H1 (cell line): ENCODE measurements around the gene MCOLN3. TPM values are rescaled to one million over a fixed set of nuclear protein-coding genes. Genes with fewer than 3 reads are reported as not detected.

ENCODE experiments used
- CTCF ChIA-PET: fragments of 300-600 bp; sonication (Branson Sonifier 250); formaldehyde crosslinking; loops from one replicate; lab custom pipeline; 2021; ENCODE audit not compliant: partially characterized antibody; lab: Charles Lee
- POLR2A ChIA-PET: fragments of 300-600 bp; sonication (Branson Sonifier 250); formaldehyde crosslinking; loops from one replicate; lab custom pipeline; 2021; ENCODE audit warnings: inconsistent platforms; ENCODE audit not compliant: partially characterized antibody; lab: Charles Lee
- DNase-seq, 2 experiments: peaks; one replicate each; pipeline versions ENCODE4 v3.0.0 to v3.0.0-alpha.2; 2010 to 2022; ENCODE audit warnings: low spot score in 2 of 2, low read depth in 1 of 2, mixed read lengths in 1 of 2
- FAIRE-seq: peaks from 2 replicates; lab custom pipeline; 2011; peaks lifted over from hg19 to GRCh38; lab: Jason Lieb, UNC
- H2AFZ ChIP-seq: 2 replicates; pipeline ENCODE4 v1.8.1; 2012; ENCODE audit warnings: low read length, inconsistent platforms
- H2AK5ac ChIP-seq: 2 replicates; pipeline ENCODE4 v1.6.1; 2013; ENCODE audit warnings: low read depth, low read length
- H2BK120ac ChIP-seq: replicated peaks from 2 replicates; pipeline ENCODE3; 2013; ENCODE audit warnings: low read depth, low read length, inconsistent platforms
- H2BK12ac ChIP-seq: 2 replicates; pipeline ENCODE4 v1.6.1; 2013; ENCODE audit warnings: low read depth, low read length
- H2BK15ac ChIP-seq: 2 replicates; pipeline ENCODE4 v1.6.1; 2013; ENCODE audit warnings: low read length
- H2BK20ac ChIP-seq: 2 replicates; pipeline ENCODE4 v1.6.1; 2013; ENCODE audit warnings: low read length
- H2BK5ac ChIP-seq: 2 replicates; pipeline ENCODE4 v1.6.1; 2013; ENCODE audit warnings: low read depth, low read length
- H3K14ac ChIP-seq: 2 replicates; pipeline ENCODE4 v1.6.1; 2013; ENCODE audit warnings: inconsistent platforms; ENCODE audit not compliant: insufficient read length
- H3K18ac ChIP-seq: 2 replicates; pipeline ENCODE4 v1.6.1; 2013; ENCODE audit warnings: low read length; ENCODE audit errors: extremely low read depth
- H3K23ac ChIP-seq: 2 replicates; pipeline ENCODE4 v1.6.1; 2013; ENCODE audit warnings: inconsistent platforms; ENCODE audit not compliant: insufficient read length
- H3K23me2 ChIP-seq: 2 replicates; pipeline ENCODE4 v1.6.1; 2013; ENCODE audit warnings: low read depth, low read length
- H3K27ac ChIP-seq: 2 replicates; pipeline ENCODE4 v1.6.1; 2011; ENCODE audit warnings: low read depth, low read length, inconsistent platforms
- H3K27me3 ChIP-seq, 4 experiments: replicated peaks in 1 of 4; 1 replicate in 1 of 4; 2 replicates in 3 of 4; pipeline versions ENCODE4 v1.6.1 to v1.8.1; 2011 to 2013; ENCODE audit warnings: low read length in 3 of 4, mild to moderate bottlenecking in 3 of 4, inconsistent platforms in 2 of 4, mixed read lengths in 2 of 4, moderate library complexity in 1 of 4; ENCODE audit not compliant: control insufficient read depth in 3 of 4, insufficient read depth in 3 of 4; ENCODE audit errors: extremely low read depth in 1 of 4
- H3K36me3 ChIP-seq, 4 experiments: 2 replicates each; pipeline versions ENCODE4 v1.6.1 to v1.8.1; 2011 to 2013; ENCODE audit warnings: mild to moderate bottlenecking in 4 of 4, low read length in 3 of 4, moderate library complexity in 2 of 4, control low read depth in 1 of 4, inconsistent platforms in 1 of 4; ENCODE audit not compliant: insufficient read depth in 4 of 4, control insufficient read depth in 2 of 4
- H3K4ac ChIP-seq: replicated peaks from 2 replicates; pipeline ENCODE3; 2013; ENCODE audit warnings: low read length, low read depth, mixed read lengths, inconsistent platforms; ENCODE audit not compliant: insufficient read length
- H3K4me1 ChIP-seq, 4 experiments: replicated peaks in 1 of 4; 1 replicate in 1 of 4; 2 replicates in 3 of 4; pipeline versions ENCODE4 v1.6.1 to v1.8.1; 2011 to 2013; ENCODE audit warnings: low read length in 3 of 4, inconsistent platforms in 2 of 4, mixed read lengths in 1 of 4; ENCODE audit not compliant: insufficient read depth in 4 of 4, control insufficient read depth in 3 of 4
- H3K4me2 ChIP-seq, 2 experiments: 2 replicates each; pipeline versions ENCODE4 v1.6.1 to v1.8.1; 2011 to 2013; ENCODE audit warnings: low read depth in 2 of 2, low read length in 2 of 2, control low read depth in 1 of 2, inconsistent platforms in 1 of 2, mild to moderate bottlenecking in 1 of 2; ENCODE audit not compliant: insufficient read depth in 1 of 2
- H3K4me3 ChIP-seq, 4 experiments: fragments of 200-600, 300-600 bp in 1 of 4; sonication (generic), shearing (Covaris generic), sonication (Bioruptor Twin) in 1 of 4; 2 replicates each; pipeline versions ENCODE4 v1.5.1 to v1.8.1; 2011 to 2016; ENCODE audit warnings: low read length in 4 of 4, low read depth in 3 of 4, control low read depth in 2 of 4, inconsistent platforms in 2 of 4, mild to moderate bottlenecking in 2 of 4, mixed read lengths in 1 of 4, moderate library complexity in 1 of 4; ENCODE audit not compliant: insufficient read depth in 2 of 4; ENCODE audit errors: extremely low read depth in 1 of 4
- H3K56ac ChIP-seq: replicated peaks from 2 replicates; pipeline ENCODE3; 2013; ENCODE audit warnings: low read depth, mild to moderate bottlenecking, mixed read lengths, low read length, inconsistent platforms; ENCODE audit not compliant: insufficient read length
- H3K79me1 ChIP-seq: 2 replicates; pipeline ENCODE4 v1.6.1; 2013; ENCODE audit warnings: low read depth, low read length, control low read depth
- H3K79me2 ChIP-seq, 2 experiments: 2 replicates each; pipeline versions ENCODE4 v1.6.1 to v1.8.1; 2012 to 2013; ENCODE audit warnings: low read length in 2 of 2, mild to moderate bottlenecking in 2 of 2, inconsistent platforms in 1 of 2; ENCODE audit not compliant: insufficient read depth in 2 of 2, control insufficient read depth in 1 of 2
- H3K9ac ChIP-seq, 4 experiments: replicated peaks in 1 of 4; 1 replicate in 1 of 4; 2 replicates in 3 of 4; pipeline versions ENCODE4 v1.6.1 to v1.8.1; 2011 to 2013; ENCODE audit warnings: low read depth in 3 of 4, low read length in 3 of 4, control low read depth in 2 of 4, mild to moderate bottlenecking in 2 of 4, moderate library complexity in 2 of 4, inconsistent platforms in 1 of 4; ENCODE audit errors: extremely low read depth in 1 of 4
- H3K9me3 ChIP-seq, 2 experiments: 2 replicates each; pipeline versions ENCODE4 v1.6.1 to v1.8.1; 2012 to 2013; ENCODE audit warnings: mild to moderate bottlenecking in 2 of 2, moderate library complexity in 2 of 2, control low read depth in 1 of 2, inconsistent platforms in 1 of 2, low read depth in 1 of 2, low read length in 1 of 2, mixed read lengths in 1 of 2; ENCODE audit not compliant: insufficient read depth in 2 of 2
- H4K20me1 ChIP-seq, 2 experiments: replicated peaks in 1 of 2; 2 replicates each; pipeline versions ENCODE3 to v1.8.1; 2011 to 2013; ENCODE audit warnings: inconsistent platforms in 2 of 2, low read length in 2 of 2, mild to moderate bottlenecking in 1 of 2; ENCODE audit not compliant: insufficient read depth in 2 of 2, control insufficient read depth in 1 of 2
- H4K5ac ChIP-seq: 2 replicates; pipeline ENCODE4 v1.6.1; 2013; ENCODE audit warnings: low read length, low read depth, mixed read lengths, inconsistent platforms; ENCODE audit not compliant: insufficient read length
- H4K8ac ChIP-seq: 2 replicates; pipeline ENCODE4 v1.8.0; 2013; ENCODE audit warnings: mild to moderate bottlenecking, moderate library complexity, low read length, inconsistent platforms; ENCODE audit not compliant: insufficient read depth; ENCODE audit errors: extremely low read depth
- H4K91ac ChIP-seq: replicated peaks from 2 replicates; pipeline ENCODE3; 2013; ENCODE audit warnings: low read length, mixed read lengths, inconsistent platforms; ENCODE audit not compliant: insufficient read length
- CBX5 ChIP-seq: fragments of 300-800, 300-1000 bp; sonication (generic); IDR thresholded peaks from 2 replicates; pipeline ENCODE4 v1.7.1; 2016; ENCODE audit warnings: antibody characterized with exemption, low read length, low read depth
- EZH2 ChIP-seq: fragments of 200-600 bp; sonication (generic); IDR thresholded peaks from 2 replicates; pipeline ENCODE4 v1.7.1; 2012; ENCODE audit warnings: low read depth, mild to moderate bottlenecking, moderate library complexity, low read length, inconsistent platforms; ENCODE audit not compliant: severe bottlenecking
- GTF2F1 ChIP-seq: IDR thresholded peaks from 2 replicates; pipeline ENCODE4 v1.6.1; 2012; ENCODE audit warnings: low read depth, low read length, improper control_type of control experiment, borderline replicate concordance
- KDM5A ChIP-seq: fragments of 200-600 bp; IDR thresholded peaks from 2 replicates; pipeline ENCODE4 v1.7.1; 2012; ENCODE audit warnings: mild to moderate bottlenecking, low read length, inconsistent platforms, mixed read lengths
- POLR2A ChIP-seq, 2 experiments: IDR thresholded peaks; 1 replicate in 1 of 2; 2 replicates in 1 of 2; pipeline ENCODE4 v1.6.1; 2011; ENCODE audit warnings: low read depth in 2 of 2, low read length in 2 of 2, mild to moderate bottlenecking in 2 of 2; ENCODE audit errors: control extremely low read depth in 1 of 2
- RFX5 ChIP-seq: IDR thresholded peaks from 2 replicates; pipeline ENCODE4 v1.6.1; 2011; ENCODE audit warnings: low read depth, low read length, improper control_type of control experiment, borderline replicate concordance
- YY1 ChIP-seq: IDR thresholded peaks from 2 replicates; pipeline ENCODE4 v1.6.1; 2011; ENCODE audit warnings: low read depth, mild to moderate bottlenecking, low read length
- polyA plus RNA-seq, 7 experiments: library from polyadenylated mRNA; depleted of rRNA in 3 of 7; stranded (reverse) in 5 of 7; unstranded in 2 of 7; fragments of >200 nt in 5 of 7; fragments of 200-250 nt in 2 of 7; gene quantifications; 1 replicate in 5 of 7; 2 replicates in 1 of 7; 4 replicates in 1 of 7; pipeline versions ENCODE4 v1.2.1 to v1.2.3, GENCODE V29; 2011 to 2013; ENCODE audit warnings: missing spikeins in 2 of 7, mixed read lengths in 2 of 7
- total RNA-seq: library from RNA; stranded (reverse); fragmentation: NEBNext Ultra II Directional; extraction: Animal tissue kit (Norgen Biotek cat#: 25700); gene quantifications from 2 replicates; pipeline ENCODE4 v1.2.1, GENCODE V29; 2021

The MCOLN3 gene
- total and polyA plus RNA-seq, 2 of the 8 experiments (the other 6 are each of a cell fraction or from before 2014, with no cell fraction given) = 3.8 to 4.9 TPM

DNA sequence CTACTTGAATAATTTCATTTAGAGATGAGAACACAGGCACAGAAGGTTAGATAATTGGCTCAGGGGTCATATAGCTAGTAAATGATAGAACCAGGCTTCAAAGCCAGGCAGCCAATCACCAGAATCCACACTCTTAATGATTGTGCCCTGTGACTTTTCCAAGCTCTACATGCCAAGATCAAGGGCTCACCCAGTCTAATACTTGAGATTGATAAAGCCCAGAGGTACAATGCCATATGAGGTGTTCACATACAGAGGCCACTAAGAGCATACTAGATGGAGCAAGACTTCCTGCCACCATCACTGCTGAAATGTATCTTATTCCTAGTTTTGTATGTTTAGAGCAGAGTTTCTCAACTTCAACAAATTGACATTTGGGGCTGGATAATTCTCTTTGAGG is 40.9 kb upstream of the MCOLN3 start:
- H3K4ac ChIP-seq = no peak overlapping the region
- no peak overlapping the region for H3K14ac ChIP-seq
- H3K27ac ChIP-seq = no peak overlapping the region
- H2BK5ac ChIP-seq = no peak overlapping the region
- H3K4me1 ChIP-seq = no peaks in the 10 kb centered on the region; a peak in 2 of 7 replicates
- H4K8ac ChIP-seq = no peak overlapping the region
- H3K79me1 ChIP-seq = no peaks in the 10 kb centered on the region
- TF ChIP-seq YY1 (no peak), EZH2 (no peak), KDM5A (no peak), POLR2A (IDR thresholded peaks at IDR 0.05; ENCODE audit: control extremely low read depth in 1 of 2, low read depth in 2 of 2, low read length in 2 of 2) (no peak), GTF2F1 (no peak), RFX5 (no peak), CBX5 (no peak)
- H3K36me3 ChIP-seq = no peaks in the 10 kb centered on the region
- no peaks in the 10 kb centered on the region for H3K79me2 ChIP-seq
- no peak overlapping the region for H4K91ac ChIP-seq
- H4K20me1 ChIP-seq = no peaks in the 10 kb centered on the region
- no peak overlapping the region for H2BK20ac ChIP-seq
- no peak overlapping the region for H3K23ac ChIP-seq
- no peak overlapping the region for H3K4me2 ChIP-seq
- H2AFZ ChIP-seq = no peak overlapping the region
- H3K9ac ChIP-seq = no peak overlapping the region
- no peak overlapping the region for H2BK15ac ChIP-seq
- H2BK12ac ChIP-seq = no peak overlapping the region
- H4K5ac ChIP-seq = no peak overlapping the region
- no peak overlapping the region for H2BK120ac ChIP-seq
- no peaks in the 10 kb centered on the region for H3K27me3 ChIP-seq
- CTCF ChIA-PET = interaction anchor here (0.9 kb wide), 1 partner anchor 20 kb away, joined by 3 read pairs; no protein-coding TSS in a partner anchor
- no peaks in the 10 kb centered on the region for H3K23me2 ChIP-seq
- H3K18ac ChIP-seq = no peak overlapping the region
- no peak for DNase-seq
- H3K56ac ChIP-seq = no peak overlapping the region
- no peak overlapping the region for H3K4me3 ChIP-seq
- no peak overlapping the region for H2AK5ac ChIP-seq
- no peak for FAIRE-seq
- POLR2A ChIA-PET = no interaction called here
- H3K9me3 ChIP-seq = no peaks in the 10 kb centered on the region
